ENCODE measurements around the gene CD82. TPM values are rescaled to one million over a fixed set of nuclear protein-coding genes. Genes with fewer than 3 reads are reported as not detected.

CD82 gene
- total and polyA plus RNA-seq, 12 donors: 2.3 to 53.4 (median 17.8) TPM

GRCh38 chr11:44524346-44524745 is 41.1 kb upstream of the CD82 start:
- Histone ChIP-seq H3K4me1 (replicated peaks in 1 of 2) (no peaks in the 10 kb centered on the region), H3K9me3 (replicated peaks in 1 of 3) (no peaks in the 10 kb centered on the region), H3K4me3 (no peak overlapping the region), H3K27me3 (no peaks in the 10 kb centered on the region), H3K27ac (no peak overlapping the region), H3K36me3 (replicated peaks in 1 of 2) (no peaks in the 10 kb centered on the region)
- intact Hi-C loops (cut with DNase I): loop anchor here in 1 of 2 donors (10.0 kb wide), 1 partner anchor 420 kb away; no protein-coding TSS in a partner anchor
- 63 to 80% (median 74%) methylated on average over 7 to 10 of the region's 10 CpGs for WGBS, 4 donors
- no peak for DNase-seq
- no peak for TF ChIP-seq POLR2A (IDR thresholded peaks at IDR 0.05)
- TF ChIP-seq, protein P1, sequence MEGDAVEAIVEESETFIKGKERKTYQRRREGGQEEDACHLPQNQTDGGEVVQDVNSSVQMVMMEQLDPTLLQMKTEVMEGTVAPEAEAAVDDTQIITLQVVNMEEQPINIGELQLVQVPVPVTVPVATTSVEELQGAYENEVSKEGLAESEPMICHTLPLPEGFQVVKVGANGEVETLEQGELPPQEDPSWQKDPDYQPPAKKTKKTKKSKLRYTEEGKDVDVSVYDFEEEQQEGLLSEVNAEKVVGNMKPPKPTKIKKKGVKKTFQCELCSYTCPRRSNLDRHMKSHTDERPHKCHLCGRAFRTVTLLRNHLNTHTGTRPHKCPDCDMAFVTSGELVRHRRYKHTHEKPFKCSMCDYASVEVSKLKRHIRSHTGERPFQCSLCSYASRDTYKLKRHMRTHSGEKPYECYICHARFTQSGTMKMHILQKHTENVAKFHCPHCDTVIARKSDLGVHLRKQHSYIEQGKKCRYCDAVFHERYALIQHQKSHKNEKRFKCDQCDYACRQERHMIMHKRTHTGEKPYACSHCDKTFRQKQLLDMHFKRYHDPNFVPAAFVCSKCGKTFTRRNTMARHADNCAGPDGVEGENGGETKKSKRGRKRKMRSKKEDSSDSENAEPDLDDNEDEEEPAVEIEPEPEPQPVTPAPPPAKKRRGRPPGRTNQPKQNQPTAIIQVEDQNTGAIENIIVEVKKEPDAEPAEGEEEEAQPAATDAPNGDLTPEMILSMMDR (IDR thresholded peaks at IDR 0.05): no peak

- H3K27me3 ChIP-seq: no peaks in the 10 kb centered on the region
- no peak overlapping the region for H3K27ac ChIP-seq
- peak in 1 of 7 donors; percentile 22 for DNase-seq
- TF ChIP-seq POLR2A (IDR thresholded peaks at IDR 0.05): no peak
- 70 to 73% (median 72%) methylated on average over 10 to 12 of the region's 12 CpGs for WGBS, 4 donors
- intact Hi-C loops (cut with DNase I): loop anchor here in 1 of 2 donors (10.0 kb wide), 1 partner anchor 420 kb away; no protein-coding TSS in a partner anchor
- H3K9me3 ChIP-seq (replicated peaks in 1 of 3): no peaks in the 10 kb centered on the region
- H3K4me3 ChIP-seq: no peak overlapping the region
- H3K36me3 ChIP-seq (replicated peaks in 1 of 2): no peaks in the 10 kb centered on the region
- no peaks in the 10 kb centered on the region for H3K4me1 ChIP-seq (replicated peaks in 1 of 2)
These were observed 40.7 kb upstream of the CD82 start for GRCh38 chr11:44524751-44525201.

- Histone ChIP-seq H3K9me3 (replicated peaks in 1 of 3) (no peaks in the 10 kb centered on the region), H3K4me1 (replicated peaks in 1 of 2) (no peaks in the 10 kb centered on the region), H3K36me3 (replicated peaks in 1 of 2) (no peaks in the 10 kb centered on the region), H3K27ac (no peak overlapping the region), H3K4me3 (no peak overlapping the region), H3K27me3 (no peaks in the 10 kb centered on the region)
- intact Hi-C loops (cut with DNase I): loop anchor here in 1 of 2 donors (10.0 kb wide), 1 partner anchor 421 kb away; no protein-coding TSS in a partner anchor
- TF ChIP-seq POLR2A (IDR thresholded peaks at IDR 0.05): no peak
- TF ChIP-seq, protein P1 (IDR thresholded peaks at IDR 0.05): no peak
- DNase-seq: no peak
- WGBS, 4 donors: 88 to 89% (median 88%) methylated on average over 20 of the region's 20 CpGs
These were observed 39.8 kb upstream of the CD82 start for GRCh38 chr11:44525473-44526252.

DNA sequence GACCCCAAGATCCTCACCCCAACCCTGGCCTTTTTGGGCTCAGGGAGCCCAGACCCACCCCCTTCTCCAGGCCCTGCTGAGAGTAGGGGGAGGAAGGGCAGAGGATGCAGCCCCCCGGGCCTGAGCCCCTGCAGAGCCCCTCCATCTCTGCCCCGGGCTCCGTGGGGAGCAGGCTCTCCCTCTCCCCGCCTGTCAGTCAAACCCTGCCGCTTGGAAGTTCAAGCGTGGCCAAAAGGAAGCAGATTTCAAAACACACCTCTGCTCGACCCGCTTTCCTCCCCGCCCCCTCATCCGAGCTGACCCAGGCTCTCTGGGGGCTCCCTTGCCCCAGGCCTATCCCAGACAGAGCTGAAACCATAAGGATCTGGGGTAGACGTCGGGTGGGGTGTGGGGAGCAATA is 39.0 kb upstream of the CD82 start:
- no peak overlapping the region for H3K27ac ChIP-seq
- no peaks in the 10 kb centered on the region for H3K27me3 ChIP-seq
- intact Hi-C loops (cut with DNase I): loop anchor here in 1 of 2 donors (10.0 kb wide), 1 partner anchor 422 kb away; no protein-coding TSS in a partner anchor
- no peaks in the 10 kb centered on the region for H3K36me3 ChIP-seq (replicated peaks in 1 of 2)
- WGBS, 4 donors: 71 to 84% (median 73%) methylated on average over 7 to 12 of the region's 12 CpGs
- DNase-seq: no peak
- no peak overlapping the region for H3K4me3 ChIP-seq
- no peaks in the 10 kb centered on the region for H3K4me1 ChIP-seq (replicated peaks in 1 of 2)
- TF ChIP-seq POLR2A (IDR thresholded peaks at IDR 0.05): no peak
- TF ChIP-seq, protein P1 (IDR thresholded peaks at IDR 0.05): no peak
- H3K9me3 ChIP-seq (replicated peaks in 1 of 3): no peaks in the 10 kb centered on the region
